Measurements from ENCODE around the gene PYGL. TPM values are rescaled to one million over a fixed set of nuclear protein-coding genes. Genes with fewer than 3 reads are reported as not detected.

The PYGL gene
- polyA plus RNA-seq, 1 donor (not counting 4 experiments of a cell fraction or from before 2014, with no cell fraction given) = 331 TPM

DNA sequence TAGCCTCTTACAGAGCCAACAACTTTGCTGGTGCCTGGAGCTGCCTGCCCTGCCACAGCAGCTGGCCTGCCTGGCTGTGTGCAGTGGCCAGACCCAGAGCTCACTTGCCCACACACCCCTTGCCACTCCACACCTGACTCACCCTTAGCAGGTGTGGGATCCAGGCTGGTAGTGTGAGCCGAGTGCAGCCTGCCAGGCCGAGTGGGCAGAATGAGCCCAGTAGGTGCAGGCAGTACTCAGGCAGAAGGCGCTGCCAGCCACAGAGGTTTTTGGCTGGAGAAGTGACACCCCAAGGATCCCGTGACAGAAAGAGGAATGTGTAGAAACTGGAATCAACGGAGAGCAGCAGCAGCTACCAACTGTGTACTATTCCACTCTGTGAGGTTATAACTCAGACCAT lies 29.8 kb upstream of the PYGL start:
- Histone ChIP-seq H3K79me2 (ENCODE audit: control insufficient read depth, insufficient read depth, low read length) (no peaks in the 10 kb centered on the region), H2AFZ (ENCODE audit: control insufficient read depth, low read length) (no peak overlapping the region), H3K9ac (ENCODE audit: control insufficient read depth, extremely low read depth, insufficient read depth, low read length) (no peak overlapping the region), H3K27me3 (ENCODE audit: control insufficient read depth, extremely low read depth, insufficient read depth, low read length) (peaks cover 6% of the 10 kb centered on the region), H3K9me3 (ENCODE audit: control insufficient read depth, low read depth, low read length) (no peaks in the 10 kb centered on the region), H3K4me1 (ENCODE audit: control insufficient read depth, extremely low read depth, insufficient read depth, low read length) (no peaks in the 10 kb centered on the region), H3K9me1 (ENCODE audit: control insufficient read depth, extremely low read depth, insufficient read depth, low read length) (no peaks in the 10 kb centered on the region), H3K4me2 (ENCODE audit: control insufficient read depth, extremely low read depth, insufficient read depth, low read depth, low read length) (no peak overlapping the region), H4K20me1 (ENCODE audit: control insufficient read depth, extremely low read depth, insufficient read depth, low read length) (no peaks in the 10 kb centered on the region), H3K4me3 (ENCODE audit: control insufficient read depth in 2 of 3, extremely low read depth in 1 of 3, insufficient read depth in 2 of 3, low read depth in 1 of 3, low read length in 3 of 3) (no peak overlapping the region), H3K27ac (ENCODE audit: control insufficient read depth, insufficient read depth, low read length) (no peak overlapping the region), H3K36me3 (ENCODE audit: control insufficient read depth in 2 of 2, extremely low read depth in 1 of 2, insufficient read depth in 2 of 2, low read length in 2 of 2) (no peaks in the 10 kb centered on the region)
- TF ChIP-seq EZH2 (IDR thresholded peaks at IDR 0.05; ENCODE audit: low read length) = no peak
- TF ChIP-seq, protein P1, sequence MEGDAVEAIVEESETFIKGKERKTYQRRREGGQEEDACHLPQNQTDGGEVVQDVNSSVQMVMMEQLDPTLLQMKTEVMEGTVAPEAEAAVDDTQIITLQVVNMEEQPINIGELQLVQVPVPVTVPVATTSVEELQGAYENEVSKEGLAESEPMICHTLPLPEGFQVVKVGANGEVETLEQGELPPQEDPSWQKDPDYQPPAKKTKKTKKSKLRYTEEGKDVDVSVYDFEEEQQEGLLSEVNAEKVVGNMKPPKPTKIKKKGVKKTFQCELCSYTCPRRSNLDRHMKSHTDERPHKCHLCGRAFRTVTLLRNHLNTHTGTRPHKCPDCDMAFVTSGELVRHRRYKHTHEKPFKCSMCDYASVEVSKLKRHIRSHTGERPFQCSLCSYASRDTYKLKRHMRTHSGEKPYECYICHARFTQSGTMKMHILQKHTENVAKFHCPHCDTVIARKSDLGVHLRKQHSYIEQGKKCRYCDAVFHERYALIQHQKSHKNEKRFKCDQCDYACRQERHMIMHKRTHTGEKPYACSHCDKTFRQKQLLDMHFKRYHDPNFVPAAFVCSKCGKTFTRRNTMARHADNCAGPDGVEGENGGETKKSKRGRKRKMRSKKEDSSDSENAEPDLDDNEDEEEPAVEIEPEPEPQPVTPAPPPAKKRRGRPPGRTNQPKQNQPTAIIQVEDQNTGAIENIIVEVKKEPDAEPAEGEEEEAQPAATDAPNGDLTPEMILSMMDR (optimal IDR thresholded peaks at IDR 0.05 in 1 of 3, IDR thresholded peaks at IDR 0.05 in 1 of 3, conservative IDR thresholded peaks at IDR 0.05 in 1 of 3; ENCODE audit: extremely low read depth in 1 of 3, insufficient read depth in 2 of 3, low read length in 3 of 3) = no peak
- DNase-seq (ENCODE audit: low read depth, low spot score) (no peak), FAIRE-seq (no peak)
- dilution Hi-C loops (cut with MboI; ENCODE audit: extremely low pct_ligation_motif_present, low sequenced_read_pairs) = no loop called here

DNA sequence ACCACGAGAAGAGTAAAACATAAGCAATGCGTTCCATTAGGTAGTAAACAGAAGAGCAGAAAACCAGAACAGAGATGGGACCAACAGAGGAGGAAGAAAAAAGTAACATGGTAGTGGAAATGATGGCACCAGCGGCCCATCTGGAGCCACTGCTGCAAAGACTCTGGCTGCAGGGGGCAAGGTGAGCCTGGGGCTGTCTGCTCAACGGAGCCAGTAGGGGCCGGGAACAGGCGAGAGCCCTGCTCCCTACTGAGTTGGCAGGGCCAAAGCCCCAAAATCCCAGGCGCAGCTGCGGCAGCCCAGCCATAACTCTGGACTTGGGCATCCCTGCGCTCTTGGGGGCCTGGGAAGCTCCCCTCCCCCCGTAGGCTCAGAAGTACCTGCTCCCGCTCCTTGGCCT lies 28.5 kb upstream of the PYGL start:
- dilution Hi-C loops (cut with MboI; ENCODE audit: extremely low pct_ligation_motif_present, low sequenced_read_pairs) = no loop called here
- H3K9me3 ChIP-seq (ENCODE audit: control insufficient read depth, low read depth, low read length) = no peaks in the 10 kb centered on the region
- no peak overlapping the region for H3K4me3 ChIP-seq (ENCODE audit: control insufficient read depth in 2 of 3, extremely low read depth in 1 of 3, insufficient read depth in 2 of 3, low read depth in 1 of 3, low read length in 3 of 3)
- no peaks in the 10 kb centered on the region for H3K4me1 ChIP-seq (ENCODE audit: control insufficient read depth, extremely low read depth, insufficient read depth, low read length)
- H3K4me2 ChIP-seq (ENCODE audit: control insufficient read depth, extremely low read depth, insufficient read depth, low read depth, low read length) = no peak overlapping the region
- no peaks in the 10 kb centered on the region for H3K9me1 ChIP-seq (ENCODE audit: control insufficient read depth, extremely low read depth, insufficient read depth, low read length)
- no peak for DNase-seq (ENCODE audit: low read depth, low spot score)
- no peak overlapping the region for H2AFZ ChIP-seq (ENCODE audit: control insufficient read depth, low read length)
- no peaks in the 10 kb centered on the region for H3K79me2 ChIP-seq (ENCODE audit: control insufficient read depth, insufficient read depth, low read length)
- TF ChIP-seq, protein P1 (optimal IDR thresholded peaks at IDR 0.05 in 1 of 3, IDR thresholded peaks at IDR 0.05 in 1 of 3, conservative IDR thresholded peaks at IDR 0.05 in 1 of 3; ENCODE audit: extremely low read depth in 1 of 3, insufficient read depth in 2 of 3, low read length in 3 of 3) = no peak
- no peak for TF ChIP-seq EZH2 (IDR thresholded peaks at IDR 0.05; ENCODE audit: low read length)
- no peak overlapping the region for H3K27ac ChIP-seq (ENCODE audit: control insufficient read depth, insufficient read depth, low read length)
- H3K36me3 ChIP-seq (ENCODE audit: control insufficient read depth in 2 of 2, extremely low read depth in 1 of 2, insufficient read depth in 2 of 2, low read length in 2 of 2) = no peaks in the 10 kb centered on the region
- FAIRE-seq = no peak
- peaks cover 6% of the 10 kb centered on the region for H3K27me3 ChIP-seq (ENCODE audit: control insufficient read depth, extremely low read depth, insufficient read depth, low read length)
- no peaks in the 10 kb centered on the region for H4K20me1 ChIP-seq (ENCODE audit: control insufficient read depth, extremely low read depth, insufficient read depth, low read length)
- H3K9ac ChIP-seq (ENCODE audit: control insufficient read depth, extremely low read depth, insufficient read depth, low read length) = no peak overlapping the region
